Adrenal gland (tissue), 5 donors: ENCODE data around the gene FREM2.

Source experiments
- CTCF ChIP-seq, 6 experiments: fragments of 450-650 bp in 4 of 6; fragments of 200-600 bp in 2 of 6; sonication (generic) in 1 of 6; IDR thresholded peaks; 1 replicate in 5 of 6; 2 replicates in 1 of 6; pipeline versions ENCODE4 v1.5.1 to v1.8.0; 2016 to 2021; ENCODE audit warnings: antibody characterized with exemption in 6 of 6, mild to moderate bottlenecking in 2 of 6, moderate library complexity in 1 of 6
- POLR2A ChIP-seq, 2 donors: fragments of 450-650 bp; IDR thresholded peaks; one replicate each; pipeline ENCODE4 v1.6.1; 2017; ENCODE audit warnings: antibody characterized with exemption in 2 of 2, mild to moderate bottlenecking in 2 of 2, moderate library complexity in 1 of 2
- donor health status: DM: no; HTN: no; CAD: no.

GRCh38 chr13:38752686-38753085, 65.8 kb downstream of the FREM2 start:
- TF ChIP-seq CTCF (IDR thresholded peaks at IDR 0.05), result no peak
- TF ChIP-seq POLR2A (IDR thresholded peaks at IDR 0.05), result no peak
